GM23338 (cell line): ENCODE measurements around the gene ZEB2. TPM values are rescaled to one million over a fixed set of nuclear protein-coding genes. Genes with fewer than 3 reads are reported as not detected.

ENCODE experiments used
- ATAC-seq: fragments of 200-7000 bp; cut with Tn5 transposase; 3 replicates; pipeline ENCODE4 v1.9.1; 2020
- DNase-seq: peaks from one replicate; pipeline ENCODE4 v3.0.0-alpha.2; 2015; ENCODE audit warnings: low spot score
- H2AFZ ChIP-seq: fragments of 200-600 bp; sonication (generic); 2 replicates; pipeline ENCODE4 v1.8.0; 2016; ENCODE audit warnings: antibody characterized with exemption, mild to moderate bottlenecking, moderate library complexity
- H3F3A ChIP-seq: fragments of 200-600 bp; sonication (generic); replicated peaks from 2 replicates; pipeline ENCODE4 v1.8.0; 2017; ENCODE audit warnings: antibody characterized with exemption, mixed run types, low read depth
- H3K27ac ChIP-seq: fragments of 200-600 bp; sonication (generic); 2 replicates; pipeline ENCODE4 v1.6.1; 2016; ENCODE audit warnings: low read depth
- H3K27me3 ChIP-seq: fragments of 200-600 bp; sonication (generic); 2 replicates; pipeline ENCODE4 v1.8.0; 2016; ENCODE audit warnings: mild to moderate bottlenecking, mixed run types, moderate library complexity; ENCODE audit not compliant: insufficient read depth
- H3K36me3 ChIP-seq: fragments of 200-600 bp; sonication (generic); 2 replicates; pipeline ENCODE4 v1.8.0; 2016; ENCODE audit warnings: mild to moderate bottlenecking; ENCODE audit not compliant: insufficient read depth
- H3K4me1 ChIP-seq: fragments of 200-600 bp; sonication (generic); 2 replicates; pipeline ENCODE4 v1.8.0; 2016; ENCODE audit warnings: mild to moderate bottlenecking, moderate library complexity; ENCODE audit not compliant: insufficient read depth
- H3K4me2 ChIP-seq: fragments of 200-600 bp; sonication (generic); 2 replicates; pipeline ENCODE4 v1.7.1; 2017; ENCODE audit warnings: mixed run types
- H3K4me3 ChIP-seq: fragments of 200-600 bp; sonication (generic); 2 replicates; pipeline ENCODE4 v1.6.1; 2016; ENCODE audit warnings: mixed run types
- H3K79me2 ChIP-seq: fragments of 200-600 bp; sonication (generic); replicated peaks from 2 replicates; pipeline ENCODE4 v1.8.0; 2017; ENCODE audit warnings: mild to moderate bottlenecking; ENCODE audit not compliant: insufficient read depth
- H3K9me2 ChIP-seq: fragments of 200-600 bp; sonication (generic); 2 replicates; pipeline ENCODE4 v1.8.0; 2017; ENCODE audit not compliant: insufficient read depth
- H4K20me1 ChIP-seq: fragments of 200-600 bp; sonication (generic); replicated peaks from 2 replicates; pipeline ENCODE4 v1.8.0; 2017; ENCODE audit warnings: mild to moderate bottlenecking; ENCODE audit not compliant: insufficient read depth
- H3K27ac Mint-ChIP-seq: 2 replicates; pipeline ENCODE4 v1.8.0; 2020; ENCODE audit warnings: inconsistent platforms, mild to moderate bottlenecking, moderate library complexity, mixed read lengths
- H3K27me3 Mint-ChIP-seq: 3 replicates; pipeline ENCODE4 v1.8.0; 2022; ENCODE audit warnings: low read depth, mild to moderate bottlenecking, moderate library complexity, mixed read lengths, inconsistent platforms; ENCODE audit not compliant: insufficient read depth, poor library complexity
- H3K36me3 Mint-ChIP-seq: 3 replicates; pipeline ENCODE4 v1.8.0; 2021; ENCODE audit warnings: low read depth, mild to moderate bottlenecking, inconsistent platforms, moderate library complexity, mixed read lengths
- H3K4me1 Mint-ChIP-seq: 3 replicates; pipeline ENCODE4 v1.8.0; 2020; ENCODE audit warnings: mild to moderate bottlenecking, inconsistent platforms, mixed read lengths
- H3K4me3 Mint-ChIP-seq: 3 replicates; pipeline ENCODE4 v1.8.0; 2021; ENCODE audit warnings: moderate library complexity, mild to moderate bottlenecking, inconsistent platforms, mixed read lengths
- H3K9me3 Mint-ChIP-seq: 3 replicates; pipeline ENCODE4 v1.8.0; 2020; ENCODE audit warnings: moderate library complexity, mild to moderate bottlenecking, inconsistent platforms, mixed read lengths
- CTCF ChIP-seq, 2 experiments: fragments of 200-600 bp in 1 of 2; sonication (generic) in 1 of 2; conservative IDR thresholded peaks; 2 replicates each; pipeline versions ENCODE4 v1.5.1 to v1.6.1; 2016 to 2017; ENCODE audit warnings: antibody characterized with exemption in 2 of 2, low read depth in 2 of 2, mild to moderate bottlenecking in 2 of 2, moderate library complexity in 1 of 2
- EZH2 ChIP-seq: fragments of 200-600 bp; sonication (generic); IDR thresholded peaks from one replicate; pipeline ENCODE4 v1.8.0; 2017; ENCODE audit warnings: antibody characterized with exemption, mild to moderate bottlenecking, low read depth; ENCODE audit not compliant: unreplicated experiment
- EZH2phosphoT487 ChIP-seq: fragments of 200-600 bp; sonication (generic); IDR thresholded peaks from one replicate; pipeline ENCODE4 v1.8.1; 2018; ENCODE audit warnings: antibody characterized with exemption; ENCODE audit not compliant: unreplicated experiment
- POLR2AphosphoS5 ChIP-seq: IDR thresholded peaks from 2 replicates; pipeline ENCODE4 v1.6.1; 2016; ENCODE audit warnings: antibody characterized with exemption, low read depth
- ZNF462 ChIP-seq: fragments of 250-450 bp; sonication (Bioruptor Pico); IDR thresholded peaks from 2 replicates; pipeline ENCODE4 v1.5.0; 2020; ENCODE audit warnings: mild to moderate bottlenecking, moderate library complexity
- polyA plus RNA-seq: library from polyadenylated mRNA; unstranded; fragments of >200 nt; fragmentation: Nextera tagmentation; extraction: Ambion mirVana; gene quantifications from 2 replicates; pipeline ENCODE4 v1.2.1, GENCODE V29; 2016
- total RNA-seq: library from RNA; depleted of rRNA; stranded (reverse); fragments of >200 nt; shearing (Covaris generic); gene quantifications from 2 replicates; pipeline ENCODE4 v1.2.3, GENCODE V29; 2014

ZEB2 gene
- total and polyA plus RNA-seq, 2 experiments from 2014 or later: 0.45 TPM; not detected in 1

- H3K27ac Mint-ChIP-seq: no peak overlapping the region
- DNase-seq: no peak
- H3K27me3 ChIP-seq: peaks cover 17% of the 10 kb centered on the region; the same call in 1 of the 2 replicates
- H3K36me3 Mint-ChIP-seq: no peaks in the 10 kb centered on the region
- peaks cover 12% of the 10 kb centered on the region for H3K27me3 Mint-ChIP-seq
- H3K27ac ChIP-seq: no peak overlapping the region
- no peak overlapping the region for H3K4me3 ChIP-seq
- H4K20me1 ChIP-seq: no peaks in the 10 kb centered on the region
- peak overlapping the region; percentile 69; the same call in 1 of the 2 replicates for H3K4me2 ChIP-seq
- H3K9me2 ChIP-seq: no peaks in the 10 kb centered on the region
- peaks cover 31% of the 10 kb centered on the region for H3K4me1 ChIP-seq
- H3K79me2 ChIP-seq: no peaks in the 10 kb centered on the region
- H3K9me3 Mint-ChIP-seq: no peaks in the 10 kb centered on the region
- TF ChIP-seq EZH2 (no peak), CTCF (conservative IDR thresholded peaks at IDR 0.05; ENCODE audit: low read depth in 2 of 2) (no peak), EZH2phosphoT487 (no peak), POLR2AphosphoS5 (no peak), ZNF462 (no peak)
- H3K36me3 ChIP-seq: no peaks in the 10 kb centered on the region
- H3K4me3 Mint-ChIP-seq: no peak overlapping the region
- H2AFZ ChIP-seq: no peak overlapping the region
- no peak for ATAC-seq
- peaks cover 64% of the 10 kb centered on the region for H3K4me1 Mint-ChIP-seq
- H3F3A ChIP-seq: no peaks in the 10 kb centered on the region
Observed at GRCh38 chr2:144453486-144454158, 66.3 kb downstream of the ZEB2 start.
